ENCODE results near the gene SMAD5.

The SMAD5 gene

GRCh38 chr5:136115183-136115865 is 17.3 kb upstream of the SMAD5 start:
- no peak for DNase-seq

DNA sequence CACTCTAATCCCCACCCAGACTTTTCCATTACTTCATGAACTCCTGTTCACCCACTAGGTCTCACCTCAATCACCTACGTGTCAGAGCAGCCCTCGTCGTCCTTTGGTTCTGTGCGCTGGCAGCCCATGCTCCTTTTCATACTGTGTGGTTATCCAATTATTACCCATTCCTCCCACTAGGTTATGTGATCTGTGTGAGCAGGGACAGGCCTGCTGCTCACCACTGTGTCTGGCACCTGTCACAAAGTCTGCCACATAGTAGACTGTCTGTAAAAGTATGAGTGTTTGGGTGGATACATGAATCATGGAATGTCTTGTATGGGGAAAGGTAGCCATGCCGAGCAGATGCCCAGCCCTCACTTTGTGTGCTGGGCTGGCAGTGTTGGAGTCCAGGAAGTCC is 12.1 kb upstream of the SMAD5 start:
- DNase-seq, result no peak

- no peak for DNase-seq
Measured at GRCh38 chr5:136123236-136123768, 9.3 kb upstream of the SMAD5 start.

DNA sequence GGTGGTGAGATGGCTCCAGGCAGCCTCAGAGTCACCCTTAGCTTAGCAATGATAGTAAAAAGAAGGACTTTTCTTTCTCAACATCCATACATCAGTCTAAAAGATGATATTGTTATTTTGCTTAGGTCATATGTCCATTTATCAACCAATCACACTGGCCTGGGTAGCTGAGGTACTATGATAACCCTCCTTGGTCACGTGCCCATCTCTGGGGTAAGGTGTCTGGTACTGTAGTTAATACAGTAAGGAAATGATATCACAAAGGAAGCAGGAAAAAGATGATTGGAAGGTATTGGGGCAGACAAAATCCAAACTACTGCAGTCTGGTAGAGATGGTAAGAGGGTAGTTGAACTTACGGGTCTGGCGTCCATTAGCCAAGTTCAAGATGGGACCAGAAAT is 5.1 kb upstream of the SMAD5 start:
- no peak for DNase-seq

GRCh38 chr5:136128481-136128880 is 4.2 kb upstream of the SMAD5 start:
- DNase-seq, result no peak

- DNase-seq, result no peak
Measured at GRCh38 chr5:136129445-136129844, 3.2 kb upstream of the SMAD5 start.

GRCh38 chr5:136130581-136130980 is 2.1 kb upstream of the SMAD5 start:
- DNase-seq, result no peak

DNA sequence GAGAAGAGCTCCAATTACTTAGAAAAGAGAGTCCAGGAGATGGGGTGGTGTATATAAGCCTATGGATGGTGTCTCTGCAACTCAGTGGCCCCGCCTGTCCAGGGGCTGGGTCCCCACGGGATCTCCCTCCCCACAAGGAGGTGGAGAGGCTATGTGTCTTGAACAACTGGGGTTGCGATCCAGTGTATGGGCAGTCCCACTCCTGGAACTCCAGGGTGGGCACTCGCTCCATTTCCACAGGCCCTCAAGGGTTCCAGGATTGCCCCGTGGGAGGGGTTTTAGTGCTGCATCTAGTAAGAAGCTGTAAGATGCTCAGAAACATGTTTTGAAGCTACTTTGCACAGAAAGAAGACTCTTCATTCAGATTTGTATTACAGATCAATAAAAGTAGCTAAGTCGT is 558 bp upstream of the SMAD5 start:
- DNase-seq, result no peak

DNA sequence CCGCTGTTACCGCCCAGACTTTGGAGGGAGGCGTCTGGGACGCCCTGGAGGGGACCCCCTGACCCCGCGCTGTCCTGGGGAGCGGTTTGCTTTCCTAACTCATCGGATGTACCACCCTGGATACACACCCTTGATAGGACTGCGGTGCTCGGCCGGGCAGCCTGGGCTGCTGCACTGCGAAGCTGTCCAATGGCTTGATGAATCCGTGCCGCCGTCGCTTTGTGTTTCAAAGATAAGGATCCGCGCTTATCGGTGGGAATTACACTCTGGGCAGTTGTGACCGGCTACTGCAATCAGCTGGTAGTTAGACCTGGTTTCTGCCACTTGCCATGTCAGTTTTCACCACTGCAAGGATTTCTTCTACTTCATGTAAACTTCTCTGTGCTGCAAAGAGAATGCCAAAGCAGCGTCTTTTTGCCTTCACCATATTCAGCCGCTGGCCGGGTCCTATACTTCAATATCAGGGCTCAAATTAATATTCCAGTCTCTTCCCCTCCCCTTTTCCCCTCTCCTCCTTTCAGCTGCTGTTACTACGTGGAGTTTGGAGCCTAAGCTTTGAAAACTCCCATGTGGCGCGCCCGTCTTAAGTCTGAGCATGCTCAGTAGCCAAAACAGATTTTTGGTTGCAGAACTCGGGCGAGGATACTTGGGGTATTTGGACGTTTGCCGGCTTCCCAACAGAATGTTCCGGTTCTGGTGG is 727 bp downstream of the SMAD5 start:
- peak; percentile 18 for DNase-seq

DNA sequence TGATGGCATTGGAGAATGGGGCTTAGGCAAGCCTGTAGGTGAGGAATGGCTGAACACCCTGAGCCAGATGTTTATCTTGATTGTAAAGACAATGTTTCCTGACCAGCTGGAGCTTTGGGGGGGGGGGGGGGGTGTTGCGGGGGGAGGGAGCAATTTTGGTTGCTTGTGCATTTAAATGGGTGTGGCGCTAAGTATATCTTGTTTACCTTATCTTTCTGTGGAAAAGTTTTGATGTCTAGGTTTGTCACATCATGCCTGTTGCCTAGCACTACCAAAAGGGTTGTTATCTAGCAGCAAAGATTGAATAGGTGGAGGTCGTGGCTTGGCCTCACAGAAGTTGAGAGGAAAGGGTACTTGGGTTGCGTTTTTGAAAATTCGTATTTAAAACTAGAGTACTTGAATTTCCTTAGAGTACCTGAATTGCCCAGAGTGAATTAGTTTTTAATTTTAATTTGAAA is 1.3 kb downstream of the SMAD5 start:
- no peak for DNase-seq

- no peak for DNase-seq
Measured at GRCh38 chr5:136134653-136135052, 2.0 kb downstream of the SMAD5 start.

DNA sequence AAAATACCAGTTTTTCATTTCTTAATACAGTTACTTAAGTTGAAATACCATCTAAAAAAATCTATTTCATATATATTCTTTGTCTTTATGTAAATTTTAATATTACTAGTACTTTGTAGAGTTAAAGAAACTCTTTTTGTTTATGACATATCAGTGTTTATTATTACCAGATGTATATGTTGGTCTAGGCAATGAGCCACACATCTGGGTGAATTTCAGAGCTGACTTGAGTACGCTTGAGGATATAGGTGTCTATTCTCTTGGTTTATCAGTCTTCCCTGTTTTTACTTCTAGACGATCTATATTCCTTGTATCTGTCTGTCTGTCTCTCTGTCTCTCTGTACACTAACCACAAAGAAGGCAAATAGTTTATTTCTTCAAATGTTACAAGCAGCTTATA is 2.9 kb downstream of the SMAD5 start:
- no peak for DNase-seq

DNA sequence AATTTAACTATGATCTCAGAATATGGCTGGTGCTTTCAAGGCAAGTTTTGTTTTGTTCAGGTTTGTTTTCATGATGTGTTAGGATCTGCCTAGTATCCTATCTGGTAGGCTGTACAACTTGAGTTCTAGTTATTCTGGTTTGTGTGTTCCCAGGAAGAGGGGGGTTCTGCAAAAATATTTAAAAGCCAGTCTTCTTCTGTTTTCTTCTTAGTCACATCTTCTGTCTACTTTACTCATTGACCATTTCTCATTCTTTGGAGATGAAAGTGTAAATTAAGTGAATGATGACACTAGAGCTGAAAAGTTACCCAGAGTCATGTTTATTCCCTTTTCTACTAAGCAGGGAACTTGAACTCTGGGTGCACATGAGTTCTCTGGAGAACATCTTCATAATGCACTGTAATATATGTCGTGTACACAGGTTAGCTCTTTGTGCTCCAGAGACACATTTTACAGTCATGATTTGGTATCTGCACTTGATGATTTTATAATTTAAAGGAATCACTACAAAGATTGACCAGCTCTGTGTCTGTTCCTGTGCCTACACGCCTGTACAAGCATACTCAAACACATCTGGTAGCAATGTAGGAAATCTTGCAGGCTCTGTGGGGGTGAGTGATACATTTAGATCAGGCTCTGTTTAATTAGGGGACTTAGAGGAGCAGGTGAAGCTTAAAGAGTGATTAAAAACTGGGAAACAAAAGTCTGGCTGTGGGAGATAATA is 5.0 kb downstream of the SMAD5 start:
- no peak for DNase-seq

DNA sequence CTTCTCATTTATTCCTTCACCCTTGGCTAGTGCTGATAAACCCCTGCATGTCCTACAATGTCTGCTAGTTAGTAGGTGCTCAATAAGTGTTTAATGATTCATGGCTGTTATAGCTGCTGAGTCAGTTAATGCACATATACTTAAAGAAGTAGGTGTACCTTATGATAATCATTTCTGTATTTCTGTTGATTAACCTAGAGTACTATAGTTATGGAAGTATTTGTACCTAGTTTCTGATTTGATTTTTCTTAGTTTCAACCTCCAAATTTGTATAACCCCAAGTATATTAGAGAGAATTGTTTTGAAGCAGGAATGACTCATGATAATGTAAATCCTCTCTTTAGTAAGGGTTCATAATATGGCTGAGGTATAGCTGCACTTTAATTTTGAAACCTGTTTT is 8.9 kb downstream of the SMAD5 start:
- no peak for DNase-seq

GRCh38 chr5:136143312-136143711 is 10.7 kb downstream of the SMAD5 start:
- no peak for DNase-seq

GRCh38 chr5:136143763-136144162 is 11.1 kb downstream of the SMAD5 start:
- DNase-seq, result no peak

- DNase-seq, result no peak
Measured at GRCh38 chr5:136145030-136145429, 12.4 kb downstream of the SMAD5 start.

- no peak for DNase-seq
Measured at GRCh38 chr5:136146201-136146600, 13.6 kb downstream of the SMAD5 start.

GRCh38 chr5:136147632-136148031 is 15.0 kb downstream of the SMAD5 start:
- no peak for DNase-seq

- no peak for DNase-seq
Measured at GRCh38 chr5:136149891-136150290, 17.2 kb downstream of the SMAD5 start.

DNA sequence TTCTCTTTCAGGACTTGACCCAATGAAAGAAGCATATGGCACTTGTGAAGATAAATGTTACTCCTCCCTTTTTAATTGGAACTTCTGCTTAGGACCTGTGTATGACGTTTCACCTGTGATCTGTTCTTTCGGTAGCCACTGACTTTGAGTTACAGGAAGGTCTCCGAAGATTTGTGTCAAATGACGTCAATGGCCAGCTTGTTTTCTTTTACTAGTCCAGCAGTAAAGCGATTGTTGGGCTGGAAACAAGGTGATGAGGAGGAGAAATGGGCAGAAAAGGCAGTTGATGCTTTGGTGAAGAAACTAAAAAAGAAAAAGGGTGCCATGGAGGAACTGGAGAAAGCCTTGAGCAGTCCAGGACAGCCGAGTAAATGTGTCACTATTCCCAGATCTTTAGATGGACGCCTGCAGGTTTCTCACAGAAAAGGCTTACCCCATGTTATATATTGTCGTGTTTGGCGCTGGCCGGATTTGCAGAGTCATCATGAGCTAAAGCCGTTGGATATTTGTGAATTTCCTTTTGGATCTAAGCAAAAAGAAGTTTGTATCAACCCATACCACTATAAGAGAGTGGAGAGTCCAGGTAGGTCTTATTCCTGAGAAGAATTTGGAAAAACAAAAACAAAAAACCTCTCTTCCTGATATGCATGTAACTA is 21.1 kb downstream of the SMAD5 start:
- no peak for DNase-seq

- DNase-seq, result no peak
Measured at GRCh38 chr5:136155078-136155477, 22.4 kb downstream of the SMAD5 start.

- no peak for DNase-seq
Measured at GRCh38 chr5:136155761-136156160, 23.1 kb downstream of the SMAD5 start.
